Raji (cell line): ENCODE results near the gene PIH1D2.

Experiments
- POLR2A ChIP-seq: IDR thresholded peaks from 2 replicates; pipeline ENCODE4 v1.6.1; 2011; ENCODE audit warnings: low read depth, low read length, control low read depth; ENCODE audit not compliant: insufficient read depth

PIH1D2 gene, protein sequence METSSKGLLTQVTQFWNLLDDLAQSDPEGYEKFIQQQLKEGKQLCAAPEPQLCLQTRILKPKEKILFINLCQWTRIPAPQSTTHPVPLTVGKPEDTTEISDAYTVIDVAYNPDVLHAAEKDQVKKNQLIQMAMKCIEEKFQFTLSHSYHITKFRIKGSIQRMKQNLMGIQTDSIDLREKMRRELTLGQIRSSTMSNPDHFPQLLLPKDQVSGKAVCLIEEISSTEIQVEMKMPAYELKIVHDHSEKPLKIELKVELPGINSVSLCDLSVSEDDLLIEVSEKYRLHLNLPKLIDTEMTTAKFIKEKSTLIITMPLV

DNA sequence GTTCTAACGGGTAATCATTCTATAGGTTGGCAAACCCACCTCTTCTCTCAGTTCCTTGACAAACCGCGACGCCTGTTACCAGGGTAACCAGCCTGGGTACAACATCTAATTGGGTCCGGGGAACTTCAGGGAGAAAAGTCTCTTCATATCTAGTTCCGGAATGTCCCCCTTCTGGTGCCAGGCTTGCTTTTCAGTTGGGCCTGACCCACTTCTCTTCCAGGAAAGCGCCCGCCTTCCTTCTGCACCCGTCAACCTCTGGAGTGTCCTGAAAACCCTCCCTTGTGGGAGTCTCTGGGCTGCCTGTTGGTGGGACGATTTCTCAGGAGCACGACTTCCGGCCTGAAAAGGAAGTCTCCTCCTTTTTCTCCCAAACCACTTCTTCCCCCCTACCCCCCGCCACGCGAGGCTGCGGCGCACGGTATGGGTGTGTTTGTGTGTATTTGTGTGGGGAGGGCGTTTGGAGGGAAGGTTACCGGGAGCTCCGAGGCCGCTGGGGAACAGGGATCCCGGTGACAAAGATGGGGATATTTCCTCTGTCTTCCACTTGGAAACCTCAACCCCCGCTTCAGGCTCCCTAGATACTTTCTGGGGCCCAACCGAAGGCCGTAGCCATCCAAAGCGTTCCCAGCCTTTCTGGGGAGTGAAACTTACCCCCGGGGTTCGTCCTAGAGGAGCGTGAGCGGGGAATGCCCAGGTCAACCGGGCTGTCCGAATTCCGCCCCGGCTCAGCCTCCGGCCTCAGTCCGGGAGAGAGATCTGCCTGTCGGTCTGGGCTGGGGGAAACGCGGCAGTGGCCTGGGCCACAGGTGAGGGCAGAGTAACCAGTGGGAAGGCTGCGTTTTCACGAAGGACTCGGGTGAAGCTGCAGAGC lies at the start of gene PIH1D2, which contains the start of gene NKAPD1:
Gene PIH1D2, minus strand, starts transcription at position 77 of the 871 bp plus-strand sequence. CDS start 843 bp downstream, outside the sequence.
Gene NKAPD1, plus strand, starts transcription at position 359 of the 871 bp plus-strand sequence. CDS start 1,276 bp downstream, outside the sequence.
- TF ChIP-seq POLR2A = peak; percentile 79

DNA sequence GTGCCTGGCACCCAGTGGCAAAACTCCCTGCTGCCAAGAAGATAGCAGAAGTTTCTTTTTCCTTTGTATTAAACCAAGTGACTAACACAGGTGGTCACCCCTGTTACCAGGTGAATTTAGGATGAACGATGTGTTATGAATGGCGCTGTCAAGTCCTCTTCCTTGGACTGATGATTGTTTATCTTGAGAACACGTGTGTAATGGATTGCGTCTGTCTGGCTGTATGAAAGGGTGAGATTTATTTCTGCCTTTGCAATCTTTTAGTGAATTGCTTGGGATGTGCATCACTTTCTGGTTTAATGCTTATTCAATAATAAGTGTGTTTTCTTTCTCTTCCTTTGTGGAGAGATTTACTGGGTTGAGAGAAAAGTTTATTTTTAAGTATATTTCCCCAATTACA lies 49.3 kb upstream of the PIH1D2 start:
- no peak for TF ChIP-seq POLR2A

DNA sequence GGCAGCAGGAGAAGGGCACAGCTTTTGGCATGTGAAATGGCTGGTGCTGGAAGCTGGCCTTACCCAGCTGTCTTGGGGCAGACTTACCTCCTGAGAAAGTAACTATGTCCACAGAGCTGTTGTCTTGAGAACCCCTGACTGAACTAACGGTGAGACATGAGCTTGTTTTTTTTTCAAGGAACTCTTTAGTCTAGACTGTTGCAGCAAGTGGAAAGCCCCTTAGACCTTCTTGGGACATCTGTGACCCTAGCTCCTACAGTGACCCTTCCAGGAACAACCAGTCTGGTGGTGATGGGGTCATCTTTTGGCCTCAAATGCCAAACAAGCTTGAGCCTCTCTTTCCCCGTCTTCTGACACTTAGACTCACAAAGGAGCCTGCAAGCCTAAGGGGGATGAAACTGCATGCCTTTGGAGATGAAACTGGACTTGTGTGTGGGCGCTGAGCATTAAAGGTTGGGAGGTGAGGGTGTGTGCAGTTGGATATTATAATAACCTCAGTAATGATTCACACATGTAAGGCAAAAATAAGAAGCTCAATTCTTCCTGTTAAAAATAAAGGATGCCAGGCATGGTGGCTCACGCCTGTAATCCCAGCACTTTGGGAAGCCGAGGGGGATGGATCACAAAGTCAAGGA lies 48.3 kb upstream of the PIH1D2 start:
- TF ChIP-seq POLR2A = no peak

DNA sequence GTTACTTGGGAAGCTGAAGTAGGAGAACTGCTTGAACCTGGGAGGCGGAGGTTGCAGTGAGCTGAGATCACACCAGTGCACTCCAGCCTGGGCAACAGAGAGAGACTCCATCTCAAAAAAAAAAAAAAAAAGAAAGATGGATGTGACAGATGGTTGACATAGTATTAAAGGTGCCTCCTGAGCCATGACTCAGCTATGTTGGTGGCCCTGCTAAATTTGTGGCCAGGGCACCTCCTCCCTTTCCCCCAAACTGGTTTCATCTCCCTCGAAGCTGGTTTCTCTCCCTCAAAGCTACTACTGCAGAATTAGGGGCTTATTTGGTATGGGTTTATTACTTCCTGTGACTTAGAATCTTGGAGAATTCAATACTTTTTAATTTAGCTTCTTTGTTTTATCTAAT lies 44.4 kb upstream of the PIH1D2 start:
- TF ChIP-seq POLR2A = no peak

DNA sequence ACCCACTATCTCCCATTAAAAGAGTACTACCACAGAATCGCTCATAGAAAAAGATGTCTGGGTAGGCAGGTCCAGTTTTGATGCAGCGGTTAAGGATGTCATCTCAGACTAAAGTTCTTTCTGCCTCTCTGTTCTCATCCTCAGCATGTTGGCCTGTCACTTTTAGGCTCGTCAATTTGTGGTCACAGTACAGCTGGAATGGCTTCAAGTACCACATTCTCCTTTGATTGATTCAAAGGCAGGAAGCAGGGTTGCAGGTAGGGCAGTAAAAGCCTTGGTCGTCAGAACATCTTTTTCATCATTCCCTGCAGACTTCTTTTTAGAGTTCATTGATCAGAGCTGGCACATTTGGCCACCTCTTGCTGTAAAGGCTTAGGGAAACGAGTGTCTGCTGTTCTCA lies 41.6 kb upstream of the PIH1D2 start:
- TF ChIP-seq POLR2A = no peak

DNA sequence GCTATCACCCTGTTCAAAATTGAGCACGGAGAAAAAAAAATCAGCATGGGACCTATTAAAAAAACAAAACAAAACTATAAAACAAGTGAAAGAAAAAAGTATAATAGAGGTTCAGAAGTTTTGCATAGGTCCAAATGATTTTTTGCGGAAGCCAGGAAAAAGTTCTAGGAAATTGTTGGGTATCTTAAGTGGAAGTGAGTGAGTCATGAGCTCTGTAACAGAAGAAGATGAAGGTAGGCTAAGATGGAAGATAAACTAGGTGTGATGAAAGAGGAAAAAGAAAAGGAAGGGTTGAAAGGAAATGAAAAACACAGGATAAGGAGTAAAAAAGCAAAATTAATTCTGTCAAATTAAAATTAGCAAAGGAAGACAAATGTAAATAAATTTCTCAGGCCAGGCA lies 40.6 kb upstream of the PIH1D2 start:
- no peak for TF ChIP-seq POLR2A

DNA sequence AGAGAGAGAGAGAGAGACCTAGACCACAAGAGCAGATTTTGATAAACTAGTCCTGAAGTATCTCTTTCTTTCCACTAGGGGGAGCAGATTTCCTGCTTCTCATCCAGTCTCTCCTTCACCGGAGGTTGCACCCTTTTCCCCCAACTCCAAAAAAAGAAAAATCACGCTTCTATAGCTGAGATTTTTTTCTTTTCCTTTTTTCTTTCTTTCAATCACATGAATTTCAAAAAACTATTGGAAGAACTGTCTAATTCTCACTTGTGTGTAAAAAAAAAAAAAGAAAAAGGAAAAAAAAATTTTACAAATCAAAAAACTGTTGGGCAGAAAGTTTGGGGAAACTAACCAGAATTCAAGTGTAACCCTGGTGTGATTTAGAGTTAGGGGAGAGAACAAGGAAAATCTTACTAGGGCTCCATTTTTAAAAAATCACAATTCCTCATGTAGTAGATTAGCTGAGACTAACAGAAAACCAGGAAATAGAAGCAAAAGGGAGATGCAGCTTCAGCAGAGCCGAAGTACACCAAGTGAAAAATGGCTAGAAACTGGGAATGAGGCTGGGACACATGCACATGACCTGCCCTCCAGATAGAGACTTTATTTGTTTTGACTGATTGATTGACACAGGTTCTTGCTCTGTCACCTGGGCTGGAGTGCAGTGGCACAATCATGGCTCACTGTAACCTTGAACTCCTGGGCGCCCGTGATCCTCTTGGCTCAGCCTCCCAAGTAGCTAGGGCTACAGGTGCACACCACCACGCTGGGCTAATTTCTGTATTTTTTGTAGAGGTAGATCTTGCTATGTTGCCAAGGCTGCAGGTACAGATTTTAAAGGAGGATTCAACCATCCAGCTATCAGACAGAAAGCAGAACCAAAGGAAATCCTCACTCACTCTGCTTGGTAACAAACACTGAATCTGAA lies 40.0 kb upstream of the PIH1D2 start:
- no peak for TF ChIP-seq POLR2A

DNA sequence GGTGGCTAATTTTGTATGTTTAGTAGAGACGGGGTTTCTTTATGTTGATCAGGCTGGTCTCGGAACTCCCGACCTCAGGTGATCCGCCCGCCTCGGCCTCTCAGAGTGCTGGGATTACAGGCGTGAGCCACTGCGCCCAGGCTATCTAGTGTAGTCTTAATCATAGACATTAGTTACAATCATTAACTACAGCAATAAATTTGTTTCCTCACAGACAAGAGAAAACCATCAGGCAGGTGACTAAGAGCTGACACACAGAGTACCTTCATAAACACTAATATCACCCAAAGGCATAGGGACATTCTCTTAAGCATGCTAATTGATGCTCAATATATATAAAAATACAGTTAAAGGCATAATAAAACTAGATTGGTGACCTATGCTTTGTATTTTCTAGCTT lies 32.3 kb upstream of the PIH1D2 start:
- no peak for TF ChIP-seq POLR2A

DNA sequence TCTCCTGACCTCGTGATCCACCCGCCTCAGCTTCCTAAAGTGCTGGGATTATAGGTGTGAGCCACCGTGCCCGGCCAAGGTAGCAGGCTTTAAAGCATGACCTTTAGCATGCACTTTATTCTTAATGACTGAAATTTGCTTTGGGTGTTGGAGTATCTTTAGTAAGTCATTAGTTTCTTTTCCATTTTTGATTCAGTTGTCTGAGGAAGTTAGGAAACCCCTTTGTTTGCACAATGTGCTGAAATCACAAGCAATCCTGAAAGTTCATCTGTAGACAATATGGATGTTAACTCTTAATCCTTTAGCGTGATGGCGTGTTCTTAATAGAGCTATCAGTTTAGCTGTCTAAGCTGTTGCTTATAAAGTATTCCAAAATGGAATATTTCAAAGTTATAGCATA lies 29.6 kb upstream of the PIH1D2 start:
- TF ChIP-seq POLR2A = no peak

DNA sequence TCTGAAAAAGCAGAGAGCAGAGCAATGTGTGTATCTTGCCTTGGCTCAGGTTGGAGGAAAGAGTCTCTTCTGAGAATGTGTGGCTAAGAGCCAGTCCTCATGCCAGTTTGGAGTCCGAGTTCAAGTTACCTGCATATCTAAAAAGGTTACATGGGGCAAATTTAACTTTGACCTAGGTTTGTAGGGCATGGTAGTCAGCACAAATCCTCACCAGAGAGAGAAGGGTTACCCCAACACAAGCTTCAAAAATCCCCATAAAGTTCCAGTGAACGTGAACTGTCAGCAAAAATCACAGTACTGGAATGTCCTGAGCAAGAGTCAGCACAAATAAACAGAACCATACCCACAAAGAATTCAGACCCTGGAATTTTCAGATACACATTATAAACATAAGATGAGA lies 26.6 kb upstream of the PIH1D2 start:
- no peak for TF ChIP-seq POLR2A

DNA sequence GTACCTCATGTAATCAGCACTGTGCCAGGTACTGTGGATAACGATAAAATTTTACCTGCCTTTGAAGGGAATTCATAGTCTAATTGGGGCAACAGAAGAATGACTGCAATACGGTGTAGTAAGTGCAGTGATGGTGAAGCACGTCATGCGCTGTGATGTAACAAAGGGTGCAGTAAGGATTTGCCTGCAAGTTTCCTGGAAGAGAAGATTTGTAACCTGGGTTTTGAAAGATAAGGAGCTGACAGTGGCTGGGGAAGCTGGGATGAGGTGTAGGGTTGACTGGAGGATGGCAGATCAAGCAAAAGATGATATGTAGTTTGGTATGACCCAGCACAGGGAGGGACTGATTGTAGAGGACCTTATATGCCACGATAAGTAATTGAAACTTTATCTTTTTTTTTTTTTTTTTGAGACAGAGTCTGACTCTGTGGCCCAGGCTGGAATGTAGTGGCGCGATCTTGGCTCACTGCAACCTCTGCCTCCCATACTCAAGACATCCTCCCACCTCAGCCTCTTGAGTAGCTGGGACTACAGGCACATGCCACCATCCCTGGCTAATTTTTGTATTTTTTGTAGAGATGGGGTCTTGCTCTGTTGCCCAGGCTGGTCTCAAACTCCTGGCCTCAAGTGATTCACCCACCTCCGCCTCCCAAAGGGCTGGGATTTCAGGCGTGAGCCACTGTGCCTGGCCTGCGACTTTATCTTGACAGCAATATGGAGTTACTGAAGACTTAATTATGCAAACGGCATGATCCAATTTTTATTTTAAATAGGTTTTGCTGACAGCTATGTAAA lies 24.1 kb upstream of the PIH1D2 start:
- TF ChIP-seq POLR2A = no peak

DNA sequence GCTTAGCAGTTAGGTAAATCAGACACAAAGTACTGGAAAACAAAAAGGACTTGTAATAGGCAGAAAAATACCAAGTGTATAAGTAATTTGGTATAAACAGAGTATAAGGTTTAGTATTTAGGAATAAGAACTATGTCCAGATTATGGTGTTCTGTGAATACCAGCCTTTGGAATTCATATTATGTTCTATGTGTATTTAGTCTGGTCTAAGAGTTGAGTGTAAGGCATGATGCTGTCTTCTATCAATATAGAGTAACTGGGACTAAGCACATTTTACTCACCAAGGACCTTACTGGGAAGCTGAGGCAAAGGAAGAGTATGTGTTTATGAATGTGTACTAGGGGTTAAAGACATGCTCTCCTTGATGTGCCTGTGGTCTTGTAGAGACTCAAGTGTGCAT lies 22.4 kb upstream of the PIH1D2 start:
- no peak for TF ChIP-seq POLR2A

DNA sequence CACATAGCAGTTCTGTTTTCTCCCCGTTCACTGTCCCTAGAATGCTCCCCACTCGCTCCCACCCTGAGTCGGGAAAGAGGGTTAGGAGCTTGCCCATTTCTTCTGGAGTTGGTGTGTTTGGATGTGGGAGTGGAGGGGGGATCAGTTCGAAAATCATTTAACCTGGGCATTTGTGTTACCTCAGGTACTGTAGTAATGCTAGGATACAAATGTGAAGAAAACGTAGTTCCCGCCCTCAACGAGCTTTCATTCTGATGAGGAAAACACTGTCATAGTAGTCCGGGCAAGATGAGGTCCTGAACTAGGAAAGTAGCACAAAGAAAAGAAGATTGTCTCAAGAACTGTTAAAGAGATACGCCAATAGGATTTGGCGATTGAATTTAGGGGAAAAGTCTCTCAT lies 13.4 kb upstream of the PIH1D2 start:
- TF ChIP-seq POLR2A = no peak
